ENCODE results near the gene TUBB. TPM values are rescaled to one million over a fixed set of nuclear protein-coding genes. Genes with fewer than 3 reads are reported as not detected.
"Not testable (repeated sequence)": the region's sequence is repeated elsewhere in the genome, so short reads cannot be mapped to it uniquely, and the experiment has no call there.

TUBB gene
- total RNA-seq, 1 donor from 2014 or later: 286 TPM

- DNase-seq: peak; percentile 38
These were observed 796 bp upstream of the TUBB start for GRCh38 chr6:30719356-30719755.

- DNase-seq: peak; percentile 83
These were observed 616 bp downstream of the TUBB start for GRCh38 chr6:30720738-30721197.

GRCh38 chr6:30721198-30722024, 1.3 kb downstream of the TUBB start:
- peak; percentile 97 for DNase-seq

- not testable (repeated sequence) for DNase-seq
These were observed 1.8 kb downstream of the TUBB start for GRCh38 chr6:30722025-30722279.

- peak; percentile 91 for DNase-seq
These were observed 2.3 kb downstream of the TUBB start for GRCh38 chr6:30722280-30723112.

- DNase-seq: not testable (repeated sequence)
These were observed 3.1 kb downstream of the TUBB start for GRCh38 chr6:30723159-30723842.

GRCh38 chr6:30723843-30724741, 3.9 kb downstream of the TUBB start:
- not testable (repeated sequence) for DNase-seq

- no peak for DNase-seq
These were observed 4.9 kb downstream of the TUBB start for GRCh38 chr6:30724906-30725667.

GRCh38 chr6:30725713-30726505, 5.8 kb downstream of the TUBB start:
- DNase-seq: no peak

- DNase-seq: no peak
These were observed 6.6 kb downstream of the TUBB start for GRCh38 chr6:30726506-30727413.

GRCh38 chr6:30727920-30728553, 7.9 kb downstream of the TUBB start:
- no peak for DNase-seq

- DNase-seq: peak; percentile 80
These were observed 10.7 kb downstream of the TUBB start for GRCh38 chr6:30730601-30731435.

GRCh38 chr6:30732237-30732943, 12.2 kb downstream of the TUBB start:
- DNase-seq: no peak

GRCh38 chr6:30735668-30736314, 15.6 kb downstream of the TUBB start:
- DNase-seq: no peak

GRCh38 chr6:30738532-30738931, 18.4 kb downstream of the TUBB start:
- no peak for DNase-seq

- no peak for DNase-seq
These were observed 20.4 kb downstream of the TUBB start for GRCh38 chr6:30740540-30740870.
